GM12878 (cell line): ENCODE measurements around the gene SNU13. TPM values are rescaled to one million over a fixed set of nuclear protein-coding genes. Genes with fewer than 3 reads are reported as not detected.

Source experiments
- ATAC-seq: fragments of 200-7000 bp; cut with Tn5 transposase; 3 replicates; pipeline ENCODE4 v1.9.1; 2020; ENCODE audit warnings: mild to moderate bottlenecking, moderate library complexity
- BruUV-seq: library from RNA; stranded (reverse); fragments of 400-500 nt; replicated peaks from 2 replicates; lab custom pipeline; 2021; lab: Mats Ljungman, UMichigan
- CTCF ChIA-PET: fragments of 300-600 bp; sonication (Branson Sonifier 250); formaldehyde crosslinking; extraction: SDS; loops from one replicate; lab custom pipeline; 2021; ENCODE audit warnings: inconsistent platforms; lab: Yijun Ruan, JAX
- POLR2A ChIA-PET: fragments of 350-600 bp; formaldehyde crosslinking; extraction: SDS; loops from one replicate; lab custom pipeline; 2021; ENCODE audit warnings: inconsistent platforms; lab: Charles Lee
- RAD21 ChIA-PET: fragments of 300-600 bp; sonication (Branson Sonifier 250); formaldehyde crosslinking; loops from one replicate; lab custom pipeline; 2023; ENCODE audit warnings: antibody characterized with exemption; ENCODE audit not compliant: unreplicated experiment; lab: Charles Lee
- SMC1A ChIA-PET: fragments of 300-600 bp; sonication (Branson Sonifier 250); formaldehyde crosslinking; loops from one replicate; lab custom pipeline; 2023; ENCODE audit not compliant: unreplicated experiment, uncharacterized antibody; lab: Charles Lee
- DNase-seq: peaks from one replicate; pipeline ENCODE4 v3.0.0-alpha.2; 2011; ENCODE audit warnings: low read depth, low spot score
- FAIRE-seq: peaks from 3 replicates; lab custom pipeline; 2011; peaks lifted over from hg19 to GRCh38; lab: Jason Lieb, UNC
- H2AFZ ChIP-seq: 2 replicates; pipeline ENCODE4 v1.6.0; 2011; ENCODE audit warnings: low read depth, low read length, control low read depth; ENCODE audit not compliant: control insufficient read depth
- H3K27ac ChIP-seq: 2 replicates; pipeline ENCODE4 v1.5.1; 2011; ENCODE audit warnings: control low read depth; ENCODE audit not compliant: control insufficient read depth, insufficient read depth
- H3K27me3 ChIP-seq, 2 experiments: replicated peaks in 1 of 2; 2 replicates each; pipeline versions ENCODE4 v1.6.0 to v1.6.1; 2011; ENCODE audit warnings: low read length in 1 of 2; ENCODE audit not compliant: control insufficient read depth in 2 of 2, insufficient read depth in 2 of 2
- H3K36me3 ChIP-seq, 2 experiments: 2 replicates each; pipeline ENCODE4 v1.5.1; 2011; ENCODE audit warnings: low read length in 1 of 2; ENCODE audit not compliant: control insufficient read depth in 2 of 2, insufficient read depth in 2 of 2
- H3K4me1 ChIP-seq: 2 replicates; pipeline ENCODE4 v1.6.1; 2011; ENCODE audit warnings: mild to moderate bottlenecking, low read length, moderate library complexity, mixed read lengths; ENCODE audit not compliant: control insufficient read depth, insufficient read depth
- H3K4me2 ChIP-seq: 2 replicates; pipeline ENCODE4 v1.6.0; 2011; ENCODE audit warnings: control low read depth; ENCODE audit not compliant: control insufficient read depth, insufficient read depth
- H3K4me3 ChIP-seq: fragments of 200-600 bp; sonication (generic); 2 replicates; pipeline ENCODE4 v1.5.1; 2016
- H3K79me2 ChIP-seq: 2 replicates; pipeline ENCODE4 v1.6.0; 2011; ENCODE audit warnings: low read length; ENCODE audit not compliant: control insufficient read depth, insufficient read depth
- H3K9ac ChIP-seq: 2 replicates; pipeline ENCODE4 v1.8.0; 2011; ENCODE audit warnings: low read length, control low read depth, mixed read lengths; ENCODE audit not compliant: control insufficient read depth, insufficient read depth
- H3K9me3 ChIP-seq: replicated peaks from 3 replicates; pipeline ENCODE4 v1.5.1; 2011; ENCODE audit warnings: mild to moderate bottlenecking, low read length; ENCODE audit not compliant: control insufficient read depth, insufficient read depth
- H4K20me1 ChIP-seq: 2 replicates; pipeline ENCODE4 v1.6.0; 2011; ENCODE audit not compliant: control insufficient read depth, insufficient read depth
- E4F1 ChIP-seq: fragments of 450-650 bp; IDR thresholded peaks from 2 replicates; pipeline ENCODE4 v1.6.1; 2018; ENCODE audit warnings: borderline replicate concordance, mild to moderate bottlenecking; ENCODE audit not compliant: partially characterized antibody
- PAX5 ChIP-seq: IDR thresholded peaks from 2 replicates; pipeline ENCODE4 v1.6.1; 2011; ENCODE audit warnings: low read depth, low read length, borderline replicate concordance
- POLR2AphosphoS2 ChIP-seq: IDR thresholded peaks from 2 replicates; pipeline ENCODE4 v1.6.1; 2011; ENCODE audit warnings: low read depth, mild to moderate bottlenecking, low read length, improper control_type of control experiment, moderate library complexity
- SKIL ChIP-seq: fragments of 450-650 bp; IDR thresholded peaks from 2 replicates; pipeline ENCODE4 v1.6.1; 2017; ENCODE audit warnings: mild to moderate bottlenecking, low read depth, inconsistent platforms; ENCODE audit not compliant: poor library complexity, severe bottlenecking
- SMARCA5 ChIP-seq: fragments of 450-650 bp; IDR thresholded peaks from 2 replicates; pipeline ENCODE4 v1.6.1; 2017; ENCODE audit warnings: mild to moderate bottlenecking
- TAF1 ChIP-seq: IDR thresholded peaks from 2 replicates; pipeline ENCODE4 v1.6.1; 2011; ENCODE audit warnings: mild to moderate bottlenecking, low read depth, low read length, borderline replicate concordance
- ZSCAN29 ChIP-seq: fragments of 450-650 bp; IDR thresholded peaks from 2 replicates; pipeline ENCODE4 v1.6.1; 2017; ENCODE audit warnings: mild to moderate bottlenecking, moderate library complexity
- WGBS: methylation state at CpG from one replicate; pipeline ENCODE4 v1.1.6; 2016; ENCODE audit warnings: low lambda C conversion rate; ENCODE audit not compliant: insufficient replicate concordance, insufficient coverage; ENCODE audit errors: missing lambda C conversion rate; 5-methylcytosine and 5-hydroxymethylcytosine counted together
- in situ Hi-C: fragments of 300-500 bp; cut with MboI; formaldehyde crosslinking; loops from 9 replicates; pipeline ENCODE4 v1.14.3; 2018; ENCODE audit warnings: mixed read lengths
- intact Hi-C: fragments of 100-400 bp; cut with micrococcal nuclease; formaldehyde crosslinking; loops from one replicate; pipeline ENCODE4 v1.14.2; 2022; ENCODE audit not compliant: unreplicated experiment
- polyA plus RNA-seq, 11 experiments: library from polyadenylated mRNA; depleted of rRNA in 4 of 11; unstranded in 6 of 11; stranded (reverse) in 5 of 11; fragments of >200 nt; fragmentation: Nextera tagmentation in 4 of 11; fragmentation: Illumina TruSeq in 1 of 11; extraction: Ambion mirVana in 4 of 11; extraction: Trizol in 1 of 11; gene quantifications; 1 replicate in 1 of 11; 2 replicates in 10 of 11; pipeline versions ENCODE4 v1.2.1 to v1.2.3, GENCODE V29; 2011 to 2016; ENCODE audit warnings: inconsistent platforms in 2 of 11, missing spikeins in 2 of 11, low read depth in 1 of 11
- total RNA-seq, 4 experiments: library from RNA; depleted of rRNA in 3 of 4; stranded (reverse); fragments of >200 nt in 3 of 4; fragmentation: Illumina TruSeq in 1 of 4; extraction: Trizol in 1 of 4; gene quantifications; 2 replicates each; pipeline versions ENCODE4 v1.2.1 to v1.2.3, GENCODE V29; 2013 to 2021

The SNU13 gene
- total and polyA plus RNA-seq, 10 of the 15 experiments (the other 5 are each of a cell fraction or from before 2014, with no cell fraction given), result 157 to 870 (median 256) TPM

GRCh38 chr22:41682033-41682807 lies 6.4 kb downstream of the SNU13 start (continued):
- TF ChIP-seq SKIL, result no peak
- TF ChIP-seq POLR2AphosphoS2, result peak; percentile 11; the same call in 1 of the 2 replicates
- TF ChIP-seq TAF1, result 0 out of 2 replicates have a peak, but pooled peaks have one; percentile 35

GRCh38 chr22:41681616-41682015 lies 7.1 kb downstream of the SNU13 start:
- Histone ChIP-seq H3K9me3 (no peaks in the 10 kb centered on the region), H4K20me1 (no peaks in the 10 kb centered on the region; the same call in 1 of the 2 replicates), H3K4me2 (no peak overlapping the region; the same call in 1 of the 2 replicates), H3K4me1 (no peaks in the 10 kb centered on the region), H3K4me3 (peak overlapping the region; percentile 61; the same call in 1 of the 2 replicates), H3K27ac (no peak overlapping the region; the same call in 1 of the 2 replicates), H3K79me2 (peaks cover 76% of the 10 kb centered on the region), H2AFZ (no peak overlapping the region; the same call in 1 of the 2 replicates), H3K27me3 (no peaks in the 10 kb centered on the region), H3K9ac (peak overlapping the region; percentile 74), H3K36me3 (peaks cover 13 to 14% of the 10 kb centered on the region in 2 experiments)
- in situ Hi-C loops, result no loop called here
- FAIRE-seq, result no peak
- SMC1A ChIA-PET, result interaction anchor here (1.4 kb wide), 1 partner anchor 15 kb away, joined by 3 read pairs; no protein-coding TSS in a partner anchor
- peak; percentile 30 for ATAC-seq
- POLR2A ChIA-PET, result no interaction called here
- no peak for DNase-seq
- TF ChIP-seq SMARCA5, result no peak
- TF ChIP-seq PAX5, result peak; percentile 50; the same call in 1 of the 2 replicates
- TF ChIP-seq E4F1, result no peak
- TF ChIP-seq ZSCAN29, result no peak
- CTCF ChIA-PET, result no interaction called here
- BruUV-seq, result no TSS peak
- RAD21 ChIA-PET, result no interaction called here
- intact Hi-C loops, result no loop called here
- 61% methylated on average over 14 of the region's 14 CpGs for WGBS
